OCI-LY3 (cell line): ENCODE data around the gene FLNB.

Experiments used
- H2AFZ ChIP-seq: fragments of 200-600, 300-600 bp; shearing (Covaris generic); 2 replicates; pipeline ENCODE4 v1.6.0; 2014; ENCODE audit warnings: antibody characterized with exemption, low read depth, low read length
- H3K27ac ChIP-seq: fragments of 200-600, 300-600 bp; sonication (generic); 2 replicates; pipeline ENCODE4 v1.5.1; 2014; ENCODE audit warnings: mild to moderate bottlenecking, low read length, moderate library complexity, mixed read lengths
- H3K27me3 ChIP-seq: fragments of 200-600, 300-600 bp; sonication (generic); 2 replicates; pipeline ENCODE4 v1.6.1; 2014; ENCODE audit warnings: low read depth, low read length, mixed read lengths
- H3K36me3 ChIP-seq: fragments of 200-600, 300-600 bp; sonication (generic); replicated peaks from 2 replicates; pipeline ENCODE3; 2014; ENCODE audit warnings: low read depth, low read length, mixed read lengths
- H3K4me1 ChIP-seq: fragments of 300-600, 200-600 bp; sonication (generic); 2 replicates; pipeline ENCODE4 v1.6.1; 2014; ENCODE audit warnings: low read length, mixed read lengths
- H3K4me2 ChIP-seq: fragments of 200-600, 300-600 bp; sonication (generic); 2 replicates; pipeline ENCODE4 v1.6.1; 2014; ENCODE audit warnings: low read length, mixed read lengths
- H3K4me3 ChIP-seq: fragments of 300-600, 200-600 bp; sonication (generic); 2 replicates; pipeline ENCODE4 v1.5.1; 2014; ENCODE audit warnings: antibody characterized with exemption, mild to moderate bottlenecking, low read length, moderate library complexity
- H3K79me2 ChIP-seq: fragments of 300-600, 200-600 bp; shearing (Covaris generic); 2 replicates; pipeline ENCODE4 v1.6.1; 2014; ENCODE audit warnings: mild to moderate bottlenecking, low read length, mixed read lengths
- H3K9ac ChIP-seq: fragments of 300-600, 200-600 bp; shearing (Covaris generic); 2 replicates; pipeline ENCODE4 v1.6.0; 2014; ENCODE audit warnings: mild to moderate bottlenecking, low read length, moderate library complexity
- H3K9me3 ChIP-seq: fragments of 200-600, 300-600 bp; shearing (Covaris generic); 2 replicates; pipeline ENCODE4 v1.6.1; 2014; ENCODE audit warnings: low read length, mixed read lengths; ENCODE audit not compliant: insufficient read depth
- H4K20me1 ChIP-seq: fragments of 200-600, 300-600 bp; sonication (generic); 2 replicates; pipeline ENCODE4 v1.6.1; 2016; ENCODE audit warnings: low read length, mixed read lengths; ENCODE audit not compliant: insufficient read depth
- CTCF ChIP-seq: fragments of 200-600, 300-600 bp; sonication (generic); IDR thresholded peaks from 2 replicates; pipeline ENCODE4 v1.5.1; 2014; ENCODE audit warnings: antibody characterized with exemption, low read length, low read depth
- EZH2phosphoT487 ChIP-seq: fragments of 200-600 bp; shearing (Covaris generic); IDR thresholded peaks from 2 replicates; pipeline ENCODE4 v1.6.1; 2018; ENCODE audit warnings: antibody characterized with exemption, mixed run types, low read depth

FLNB gene

GRCh38 chr3:58037141-58037910 lies 29.1 kb downstream of the FLNB start:
- Histone ChIP-seq H3K27me3 (no peaks in the 10 kb centered on the region), H3K9me3 (no peaks in the 10 kb centered on the region), H2AFZ (no peak overlapping the region), H4K20me1 (no peaks in the 10 kb centered on the region), H3K9ac (no peak overlapping the region), H3K36me3 (no peaks in the 10 kb centered on the region), H3K79me2 (no peaks in the 10 kb centered on the region; the same call in 1 of the 2 replicates), H3K4me2 (no peak overlapping the region), H3K27ac (no peak overlapping the region), H3K4me3 (no peak overlapping the region), H3K4me1 (peaks cover 9% of the 10 kb centered on the region)
- TF ChIP-seq CTCF = no peak
- no peak for TF ChIP-seq EZH2phosphoT487

GRCh38 chr3:58038675-58039292 lies 30.6 kb downstream of the FLNB start:
- H3K79me2 ChIP-seq = no peaks in the 10 kb centered on the region; the same call in 1 of the 2 replicates
- H3K4me1 ChIP-seq = peaks cover 9% of the 10 kb centered on the region
- no peak overlapping the region for H3K27ac ChIP-seq
- H3K27me3 ChIP-seq = no peaks in the 10 kb centered on the region
- H3K9me3 ChIP-seq = no peaks in the 10 kb centered on the region
- no peak overlapping the region for H3K4me2 ChIP-seq
- H3K4me3 ChIP-seq = no peak overlapping the region
- no peak overlapping the region for H3K9ac ChIP-seq
- no peak overlapping the region for H2AFZ ChIP-seq
- H4K20me1 ChIP-seq = no peaks in the 10 kb centered on the region
- TF ChIP-seq CTCF = no peak
- TF ChIP-seq EZH2phosphoT487 = no peak
- H3K36me3 ChIP-seq = no peaks in the 10 kb centered on the region

- no peak overlapping the region for H2AFZ ChIP-seq
- H3K9ac ChIP-seq = no peak overlapping the region
- no peaks in the 10 kb centered on the region for H4K20me1 ChIP-seq
- peaks cover 9% of the 10 kb centered on the region for H3K4me1 ChIP-seq
- no peak overlapping the region for H3K4me3 ChIP-seq
- H3K36me3 ChIP-seq = no peaks in the 10 kb centered on the region
- no peaks in the 10 kb centered on the region for H3K27me3 ChIP-seq
- no peaks in the 10 kb centered on the region; the same call in 1 of the 2 replicates for H3K79me2 ChIP-seq
- no peak for TF ChIP-seq CTCF
- H3K9me3 ChIP-seq = no peaks in the 10 kb centered on the region
- H3K27ac ChIP-seq = no peak overlapping the region
- no peak overlapping the region for H3K4me2 ChIP-seq
Observed at GRCh38 chr3:58039601-58040000, 31.4 kb downstream of the FLNB start.

GRCh38 chr3:58041182-58041825 lies 33.1 kb downstream of the FLNB start:
- Histone ChIP-seq H3K9ac (no peak overlapping the region), H4K20me1 (no peaks in the 10 kb centered on the region), H3K4me2 (no peak overlapping the region), H2AFZ (no peak overlapping the region), H3K36me3 (no peaks in the 10 kb centered on the region), H3K27ac (no peak overlapping the region), H3K4me3 (no peak overlapping the region), H3K79me2 (no peaks in the 10 kb centered on the region; the same call in 1 of the 2 replicates), H3K27me3 (no peaks in the 10 kb centered on the region), H3K9me3 (no peaks in the 10 kb centered on the region), H3K4me1 (no peaks in the 10 kb centered on the region)
- TF ChIP-seq EZH2phosphoT487 (no peak), CTCF (no peak)
